GM23338 (cell line): ENCODE results near the gene EXOG. TPM values are rescaled to one million over a fixed set of nuclear protein-coding genes. Genes with fewer than 3 reads are reported as not detected.

ENCODE experiments used
- ATAC-seq: fragments of 200-7000 bp; cut with Tn5 transposase; 3 replicates; pipeline ENCODE4 v1.9.1; 2020
- DNase-seq: peaks from one replicate; pipeline ENCODE4 v3.0.0-alpha.2; 2015; ENCODE audit warnings: low spot score
- H2AFZ ChIP-seq: fragments of 200-600 bp; sonication (generic); 2 replicates; pipeline ENCODE4 v1.8.0; 2016; ENCODE audit warnings: antibody characterized with exemption, mild to moderate bottlenecking, moderate library complexity
- H3F3A ChIP-seq: fragments of 200-600 bp; sonication (generic); replicated peaks from 2 replicates; pipeline ENCODE4 v1.8.0; 2017; ENCODE audit warnings: antibody characterized with exemption, mixed run types, low read depth
- H3K27ac ChIP-seq: fragments of 200-600 bp; sonication (generic); 2 replicates; pipeline ENCODE4 v1.6.1; 2016; ENCODE audit warnings: low read depth
- H3K27me3 ChIP-seq: fragments of 200-600 bp; sonication (generic); 2 replicates; pipeline ENCODE4 v1.8.0; 2016; ENCODE audit warnings: mild to moderate bottlenecking, mixed run types, moderate library complexity; ENCODE audit not compliant: insufficient read depth
- H3K36me3 ChIP-seq: fragments of 200-600 bp; sonication (generic); 2 replicates; pipeline ENCODE4 v1.8.0; 2016; ENCODE audit warnings: mild to moderate bottlenecking; ENCODE audit not compliant: insufficient read depth
- H3K4me1 ChIP-seq: fragments of 200-600 bp; sonication (generic); 2 replicates; pipeline ENCODE4 v1.8.0; 2016; ENCODE audit warnings: mild to moderate bottlenecking, moderate library complexity; ENCODE audit not compliant: insufficient read depth
- H3K4me2 ChIP-seq: fragments of 200-600 bp; sonication (generic); 2 replicates; pipeline ENCODE4 v1.7.1; 2017; ENCODE audit warnings: mixed run types
- H3K4me3 ChIP-seq: fragments of 200-600 bp; sonication (generic); 2 replicates; pipeline ENCODE4 v1.6.1; 2016; ENCODE audit warnings: mixed run types
- H3K79me2 ChIP-seq: fragments of 200-600 bp; sonication (generic); replicated peaks from 2 replicates; pipeline ENCODE4 v1.8.0; 2017; ENCODE audit warnings: mild to moderate bottlenecking; ENCODE audit not compliant: insufficient read depth
- H3K9me2 ChIP-seq: fragments of 200-600 bp; sonication (generic); 2 replicates; pipeline ENCODE4 v1.8.0; 2017; ENCODE audit not compliant: insufficient read depth
- H4K20me1 ChIP-seq: fragments of 200-600 bp; sonication (generic); replicated peaks from 2 replicates; pipeline ENCODE4 v1.8.0; 2017; ENCODE audit warnings: mild to moderate bottlenecking; ENCODE audit not compliant: insufficient read depth
- H3K27ac Mint-ChIP-seq: 2 replicates; pipeline ENCODE4 v1.8.0; 2020; ENCODE audit warnings: inconsistent platforms, mild to moderate bottlenecking, moderate library complexity, mixed read lengths
- H3K27me3 Mint-ChIP-seq: 3 replicates; pipeline ENCODE4 v1.8.0; 2022; ENCODE audit warnings: low read depth, mild to moderate bottlenecking, moderate library complexity, mixed read lengths, inconsistent platforms; ENCODE audit not compliant: insufficient read depth, poor library complexity
- H3K36me3 Mint-ChIP-seq: 3 replicates; pipeline ENCODE4 v1.8.0; 2021; ENCODE audit warnings: low read depth, mild to moderate bottlenecking, inconsistent platforms, moderate library complexity, mixed read lengths
- H3K4me1 Mint-ChIP-seq: 3 replicates; pipeline ENCODE4 v1.8.0; 2020; ENCODE audit warnings: mild to moderate bottlenecking, inconsistent platforms, mixed read lengths
- H3K4me3 Mint-ChIP-seq: 3 replicates; pipeline ENCODE4 v1.8.0; 2021; ENCODE audit warnings: moderate library complexity, mild to moderate bottlenecking, inconsistent platforms, mixed read lengths
- H3K9me3 Mint-ChIP-seq: 3 replicates; pipeline ENCODE4 v1.8.0; 2020; ENCODE audit warnings: moderate library complexity, mild to moderate bottlenecking, inconsistent platforms, mixed read lengths
- EZH2phosphoT487 ChIP-seq: fragments of 200-600 bp; sonication (generic); IDR thresholded peaks from one replicate; pipeline ENCODE4 v1.8.1; 2018; ENCODE audit warnings: antibody characterized with exemption; ENCODE audit not compliant: unreplicated experiment
- ZNF331 ChIP-seq: fragments of 250-450 bp; sonication (Bioruptor Pico); IDR thresholded peaks from 2 replicates; pipeline ENCODE4 v1.5.0; 2020; ENCODE audit warnings: low read depth, mild to moderate bottlenecking, moderate library complexity
- polyA plus RNA-seq: library from polyadenylated mRNA; unstranded; fragments of >200 nt; fragmentation: Nextera tagmentation; extraction: Ambion mirVana; gene quantifications from 2 replicates; pipeline ENCODE4 v1.2.1, GENCODE V29; 2016
- total RNA-seq: library from RNA; depleted of rRNA; stranded (reverse); fragments of >200 nt; shearing (Covaris generic); gene quantifications from 2 replicates; pipeline ENCODE4 v1.2.3, GENCODE V29; 2014
- TF ChIP-seq, protein P1 (sequence below): IDR thresholded peaks from 2 replicates; pipeline ENCODE4 v1.6.1; 2016; ENCODE audit warnings: antibody characterized with exemption
- TF ChIP-seq, protein P2 (sequence below): fragments of 250-450 bp; sonication (Bioruptor Pico); IDR thresholded peaks from 2 replicates; pipeline ENCODE4 v1.5.0; 2020; ENCODE audit warnings: mild to moderate bottlenecking, moderate library complexity

EXOG gene
- total and polyA plus RNA-seq, 2 experiments from 2014 or later: 9.7 to 11.3 TPM

DNA sequence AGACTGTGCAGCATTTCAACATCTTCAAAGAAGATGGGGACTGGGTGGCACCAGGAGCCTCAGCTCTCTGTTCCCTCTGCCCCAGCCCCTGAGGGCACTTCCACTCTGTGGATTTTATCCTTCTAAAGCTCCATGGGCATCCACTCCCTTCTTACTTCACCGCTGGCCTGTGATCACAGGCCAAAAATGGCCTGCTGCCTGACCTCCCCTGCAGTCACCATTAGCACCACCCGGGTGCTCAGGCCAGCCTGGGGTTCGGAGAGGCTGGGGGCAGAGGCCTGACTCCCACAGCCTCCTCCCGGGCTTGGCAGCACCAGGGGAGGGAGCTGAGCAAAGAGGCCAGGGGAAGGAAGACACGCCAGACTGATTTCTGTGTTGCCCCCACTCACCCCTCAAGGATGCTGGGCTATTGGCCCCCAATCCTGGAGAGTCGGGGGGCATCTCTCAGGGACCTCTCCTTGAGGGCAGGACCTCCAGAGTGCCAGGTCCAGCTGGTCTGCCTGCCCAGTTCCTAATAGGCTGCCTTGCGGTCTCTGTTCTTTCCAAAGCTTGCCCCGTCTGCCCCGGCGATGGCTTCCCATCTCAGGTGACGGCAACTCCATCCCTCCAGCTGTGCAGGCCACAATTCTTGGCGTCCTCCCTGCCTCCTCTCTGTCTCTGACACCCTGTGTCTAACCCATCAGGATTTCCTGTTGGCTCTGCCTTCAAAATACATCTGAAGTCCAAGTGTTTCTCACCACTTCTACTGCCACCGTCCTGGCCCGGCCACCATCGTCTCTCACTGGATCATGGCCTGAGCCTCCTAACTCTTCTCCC, 67.1 kb downstream of the EXOG start:
- Histone ChIP-seq H4K20me1 (no peaks in the 10 kb centered on the region), H2AFZ (no peak overlapping the region), H3K27me3 (no peaks in the 10 kb centered on the region), H3K27ac (no peak overlapping the region), H3K4me1 (no peaks in the 10 kb centered on the region), H3K9me2 (0 out of 2 replicates have a peak, but pooled peaks cover 8% of the 10 kb centered on the region), H3K36me3 (no peaks in the 10 kb centered on the region), H3K79me2 (no peaks in the 10 kb centered on the region), H3K4me2 (no peak overlapping the region), H3F3A (no peaks in the 10 kb centered on the region), H3K4me3 (no peak overlapping the region)
- Mint-ChIP-seq H3K36me3 (peaks cover 13% of the 10 kb centered on the region; the same call in 2 of the 3 replicates), H3K27ac (no peak overlapping the region), H3K27me3 (peaks cover 3% of the 10 kb centered on the region), H3K4me1 (peaks cover 3% of the 10 kb centered on the region; the same call in 1 of the 3 replicates), H3K4me3 (no peak overlapping the region), H3K9me3 (no peaks in the 10 kb centered on the region)
- DNase-seq (no peak), ATAC-seq (no peak)
- TF ChIP-seq, protein P1, sequence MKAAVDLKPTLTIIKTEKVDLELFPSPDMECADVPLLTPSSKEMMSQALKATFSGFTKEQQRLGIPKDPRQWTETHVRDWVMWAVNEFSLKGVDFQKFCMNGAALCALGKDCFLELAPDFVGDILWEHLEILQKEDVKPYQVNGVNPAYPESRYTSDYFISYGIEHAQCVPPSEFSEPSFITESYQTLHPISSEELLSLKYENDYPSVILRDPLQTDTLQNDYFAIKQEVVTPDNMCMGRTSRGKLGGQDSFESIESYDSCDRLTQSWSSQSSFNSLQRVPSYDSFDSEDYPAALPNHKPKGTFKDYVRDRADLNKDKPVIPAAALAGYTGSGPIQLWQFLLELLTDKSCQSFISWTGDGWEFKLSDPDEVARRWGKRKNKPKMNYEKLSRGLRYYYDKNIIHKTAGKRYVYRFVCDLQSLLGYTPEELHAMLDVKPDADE: no peak

DNA sequence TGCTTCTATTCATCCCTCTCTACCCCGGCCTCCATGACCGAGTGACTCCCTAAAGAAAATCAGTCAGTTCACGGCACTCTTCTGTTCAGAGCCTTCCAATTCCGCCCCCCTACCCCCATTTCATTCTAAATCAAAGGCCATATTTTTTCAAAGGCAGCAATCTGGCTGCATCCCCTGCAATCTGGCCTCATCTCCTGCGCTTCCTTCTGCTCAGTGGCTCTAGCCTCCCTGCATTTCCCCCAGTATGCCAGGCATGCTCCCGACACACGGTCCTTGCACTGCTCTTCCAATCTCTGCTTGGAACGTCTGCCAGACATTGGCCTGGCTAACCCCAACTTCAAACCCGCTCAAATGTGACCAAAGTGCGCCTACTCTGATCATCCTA, 67.7 kb downstream of the EXOG start:
- Histone ChIP-seq H3K27ac (no peak overlapping the region), H4K20me1 (no peaks in the 10 kb centered on the region), H3K4me2 (no peak overlapping the region), H3K36me3 (no peaks in the 10 kb centered on the region), H3F3A (no peaks in the 10 kb centered on the region), H3K79me2 (no peaks in the 10 kb centered on the region), H3K9me2 (0 out of 2 replicates have a peak, but pooled peaks cover 8% of the 10 kb centered on the region), H2AFZ (no peak overlapping the region), H3K4me3 (no peak overlapping the region), H3K27me3 (no peaks in the 10 kb centered on the region), H3K4me1 (no peaks in the 10 kb centered on the region)
- TF ChIP-seq EZH2phosphoT487: no peak
- no peak for ATAC-seq
- DNase-seq: no peak
- H3K4me3 Mint-ChIP-seq: no peak overlapping the region
- H3K4me1 Mint-ChIP-seq: peaks cover 3% of the 10 kb centered on the region; the same call in 1 of the 3 replicates
- peaks cover 12% of the 10 kb centered on the region; the same call in 2 of the 3 replicates for H3K36me3 Mint-ChIP-seq
- H3K9me3 Mint-ChIP-seq: no peaks in the 10 kb centered on the region
- H3K27me3 Mint-ChIP-seq: peaks cover 3% of the 10 kb centered on the region
- no peak overlapping the region for H3K27ac Mint-ChIP-seq

DNA sequence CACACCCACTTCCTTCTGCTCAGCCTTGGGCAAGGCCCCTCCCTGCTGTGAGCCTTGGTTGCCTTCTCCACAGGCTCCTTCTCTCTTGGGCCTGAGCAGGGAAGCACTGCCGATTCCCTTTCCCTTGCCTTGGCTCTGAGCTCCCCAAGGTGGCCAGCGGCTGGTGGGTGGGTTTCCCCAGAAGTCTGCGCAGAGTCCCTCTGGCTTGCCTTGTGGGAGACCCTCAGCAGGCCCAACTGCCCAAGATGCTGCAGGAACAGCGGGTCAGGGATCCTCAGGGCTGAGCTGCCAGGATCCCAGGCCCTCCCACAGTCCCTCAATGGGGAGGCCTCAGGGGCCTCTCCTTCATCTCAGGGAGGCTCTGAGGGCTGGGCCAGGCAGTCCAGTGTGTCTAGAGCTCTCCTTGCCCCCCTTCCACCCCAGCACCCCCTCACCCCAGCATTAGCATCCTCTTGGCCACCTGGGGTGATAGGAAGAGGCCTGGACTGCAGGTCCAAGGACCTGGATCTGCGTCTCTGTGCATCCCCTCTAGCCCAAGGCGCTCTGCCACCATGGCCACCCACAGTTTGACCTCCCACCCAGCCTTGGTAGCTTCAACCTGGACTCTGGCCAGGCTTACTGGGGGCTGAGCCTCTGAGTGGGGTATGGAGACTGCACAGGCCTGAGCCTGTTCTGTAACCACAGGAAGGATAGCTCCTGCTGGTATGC, 68.6 kb downstream of the EXOG start:
- H3K27me3 Mint-ChIP-seq: peaks cover 3% of the 10 kb centered on the region
- DNase-seq: no peak
- TF ChIP-seq, protein P2, sequence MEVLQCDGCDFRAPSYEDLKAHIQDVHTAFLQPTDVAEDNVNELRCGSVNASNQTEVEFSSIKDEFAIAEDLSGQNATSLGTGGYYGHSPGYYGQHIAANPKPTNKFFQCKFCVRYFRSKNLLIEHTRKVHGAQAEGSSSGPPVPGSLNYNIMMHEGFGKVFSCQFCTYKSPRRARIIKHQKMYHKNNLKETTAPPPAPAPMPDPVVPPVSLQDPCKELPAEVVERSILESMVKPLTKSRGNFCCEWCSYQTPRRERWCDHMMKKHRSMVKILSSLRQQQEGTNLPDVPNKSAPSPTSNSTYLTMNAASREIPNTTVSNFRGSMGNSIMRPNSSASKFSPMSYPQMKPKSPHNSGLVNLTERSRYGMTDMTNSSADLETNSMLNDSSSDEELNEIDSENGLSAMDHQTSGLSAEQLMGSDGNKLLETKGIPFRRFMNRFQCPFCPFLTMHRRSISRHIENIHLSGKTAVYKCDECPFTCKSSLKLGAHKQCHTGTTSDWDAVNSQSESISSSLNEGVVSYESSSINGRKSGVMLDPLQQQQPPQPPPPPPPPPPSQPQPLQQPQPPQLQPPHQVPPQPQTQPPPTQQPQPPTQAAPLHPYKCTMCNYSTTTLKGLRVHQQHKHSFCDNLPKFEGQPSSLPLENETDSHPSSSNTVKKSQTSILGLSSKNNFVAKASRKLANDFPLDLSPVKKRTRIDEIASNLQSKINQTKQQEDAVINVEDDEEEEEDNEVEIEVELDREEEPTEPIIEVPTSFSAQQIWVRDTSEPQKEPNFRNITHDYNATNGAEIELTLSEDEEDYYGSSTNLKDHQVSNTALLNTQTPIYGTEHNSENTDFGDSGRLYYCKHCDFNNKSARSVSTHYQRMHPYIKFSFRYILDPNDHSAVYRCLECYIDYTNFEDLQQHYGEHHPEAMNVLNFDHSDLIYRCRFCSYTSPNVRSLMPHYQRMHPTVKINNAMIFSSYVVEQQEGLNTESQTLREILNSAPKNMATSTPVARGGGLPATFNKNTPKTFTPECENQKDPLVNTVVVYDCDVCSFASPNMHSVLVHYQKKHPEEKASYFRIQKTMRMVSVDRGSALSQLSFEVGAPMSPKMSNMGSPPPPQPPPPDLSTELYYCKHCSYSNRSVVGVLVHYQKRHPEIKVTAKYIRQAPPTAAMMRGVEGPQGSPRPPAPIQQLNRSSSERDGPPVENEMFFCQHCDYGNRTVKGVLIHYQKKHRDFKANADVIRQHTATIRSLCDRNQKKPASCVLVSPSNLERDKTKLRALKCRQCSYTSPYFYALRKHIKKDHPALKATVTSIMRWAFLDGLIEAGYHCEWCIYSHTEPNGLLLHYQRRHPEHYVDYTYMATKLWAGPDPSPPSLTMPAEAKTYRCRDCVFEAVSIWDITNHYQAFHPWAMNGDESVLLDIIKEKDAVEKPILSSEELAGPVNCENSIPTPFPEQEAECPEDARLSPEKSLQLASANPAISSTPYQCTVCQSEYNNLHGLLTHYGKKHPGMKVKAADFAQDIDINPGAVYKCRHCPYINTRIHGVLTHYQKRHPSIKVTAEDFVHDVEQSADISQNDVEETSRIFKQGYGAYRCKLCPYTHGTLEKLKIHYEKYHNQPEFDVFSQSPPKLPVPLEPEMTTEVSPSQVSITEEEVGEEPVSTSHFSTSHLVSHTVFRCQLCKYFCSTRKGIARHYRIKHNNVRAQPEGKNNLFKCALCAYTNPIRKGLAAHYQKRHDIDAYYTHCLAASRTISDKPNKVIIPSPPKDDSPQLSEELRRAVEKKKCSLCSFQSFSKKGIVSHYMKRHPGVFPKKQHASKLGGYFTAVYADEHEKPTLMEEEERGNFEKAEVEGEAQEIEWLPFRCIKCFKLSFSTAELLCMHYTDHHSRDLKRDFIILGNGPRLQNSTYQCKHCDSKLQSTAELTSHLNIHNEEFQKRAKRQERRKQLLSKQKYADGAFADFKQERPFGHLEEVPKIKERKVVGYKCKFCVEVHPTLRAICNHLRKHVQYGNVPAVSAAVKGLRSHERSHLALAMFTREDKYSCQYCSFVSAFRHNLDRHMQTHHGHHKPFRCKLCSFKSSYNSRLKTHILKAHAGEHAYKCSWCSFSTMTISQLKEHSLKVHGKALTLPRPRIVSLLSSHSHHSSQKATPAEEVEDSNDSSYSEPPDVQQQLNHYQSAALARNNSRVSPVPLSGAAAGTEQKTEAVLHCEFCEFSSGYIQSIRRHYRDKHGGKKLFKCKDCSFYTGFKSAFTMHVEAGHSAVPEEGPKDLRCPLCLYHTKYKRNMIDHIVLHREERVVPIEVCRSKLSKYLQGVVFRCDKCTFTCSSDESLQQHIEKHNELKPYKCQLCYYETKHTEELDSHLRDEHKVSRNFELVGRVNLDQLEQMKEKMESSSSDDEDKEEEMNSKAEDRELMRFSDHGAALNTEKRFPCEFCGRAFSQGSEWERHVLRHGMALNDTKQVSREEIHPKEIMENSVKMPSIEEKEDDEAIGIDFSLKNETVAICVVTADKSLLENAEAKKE (CRISPR knock-in tag): no peak
- TF ChIP-seq ZNF331: no peak

More for the DNA sequence above, 68.6 kb downstream of the EXOG start:
- H3F3A ChIP-seq: no peaks in the 10 kb centered on the region
- no peaks in the 10 kb centered on the region for H4K20me1 ChIP-seq
- no peaks in the 10 kb centered on the region for H3K4me1 ChIP-seq
- H3K4me2 ChIP-seq: no peak overlapping the region
- Mint-ChIP-seq H3K9me3 (no peaks in the 10 kb centered on the region), H3K4me3 (no peak overlapping the region), H3K4me1 (peaks cover 3% of the 10 kb centered on the region; the same call in 1 of the 3 replicates), H3K27ac (no peak overlapping the region), H3K36me3 (peaks cover 7% of the 10 kb centered on the region; the same call in 2 of the 3 replicates)
- H3K4me3 ChIP-seq: no peak overlapping the region
- H3K79me2 ChIP-seq: no peaks in the 10 kb centered on the region
- H3K9me2 ChIP-seq: 0 out of 2 replicates have a peak, but pooled peaks cover 5% of the 10 kb centered on the region
- no peak overlapping the region for H2AFZ ChIP-seq
- no peaks in the 10 kb centered on the region for H3K27me3 ChIP-seq
- no peak overlapping the region for H3K27ac ChIP-seq
- no peaks in the 10 kb centered on the region for H3K36me3 ChIP-seq
- no peak for ATAC-seq
